ENCODE measurements around the gene RNF2. TPM values are rescaled to one million over a fixed set of nuclear protein-coding genes. Genes with fewer than 3 reads are reported as not detected.

RNF2 gene
- total RNA-seq, 1 donor from 2014 or later: 17.1 TPM

- H3K36me3 ChIP-seq (ENCODE audit: control insufficient read depth, insufficient read depth, low read length): no peaks in the 10 kb centered on the region
- DNase-seq (ENCODE audit: low read depth): no peak
- no peaks in the 10 kb centered on the region for H3K27me3 ChIP-seq (ENCODE audit: control insufficient read depth, insufficient read depth, low read length)
- no peak for TF ChIP-seq CTCF (IDR thresholded peaks at IDR 0.05; ENCODE audit: insufficient read depth, low read length, poor library complexity, severe bottlenecking)
- no peak overlapping the region for H3K4me3 ChIP-seq (ENCODE audit: low read depth, low read length)
Observed at GRCh38 chr1:185129708-185130107, 84.3 kb downstream of the RNF2 start.

- no peaks in the 10 kb centered on the region for H3K27me3 ChIP-seq (ENCODE audit: control insufficient read depth, insufficient read depth, low read length)
Observed at GRCh38 chr1:185132534-185132933, 87.2 kb downstream of the RNF2 start.

GRCh38 chr1:185137896-185138545 is 92.7 kb downstream of the RNF2 start:
- TF ChIP-seq CTCF (IDR thresholded peaks at IDR 0.05; ENCODE audit: insufficient read depth, low read length, poor library complexity, severe bottlenecking): no peak
- Histone ChIP-seq H3K4me3 (ENCODE audit: low read depth, low read length) (no peak overlapping the region), H3K27me3 (ENCODE audit: control insufficient read depth, insufficient read depth, low read length) (no peaks in the 10 kb centered on the region), H3K36me3 (ENCODE audit: control insufficient read depth, insufficient read depth, low read length) (no peaks in the 10 kb centered on the region)
- DNase-seq (ENCODE audit: low read depth): no peak

More at GRCh38 chr1:185132534-185132933, 87.2 kb downstream of the RNF2 start:
- no peak overlapping the region for H3K4me3 ChIP-seq (ENCODE audit: low read depth, low read length)
- DNase-seq (ENCODE audit: low read depth): no peak
- no peaks in the 10 kb centered on the region for H3K36me3 ChIP-seq (ENCODE audit: control insufficient read depth, insufficient read depth, low read length)
- TF ChIP-seq CTCF (IDR thresholded peaks at IDR 0.05; ENCODE audit: insufficient read depth, low read length, poor library complexity, severe bottlenecking): no peak

GRCh38 chr1:185139246-185139645 is 93.9 kb downstream of the RNF2 start:
- no peak for TF ChIP-seq CTCF (IDR thresholded peaks at IDR 0.05; ENCODE audit: insufficient read depth, low read length, poor library complexity, severe bottlenecking)
- Histone ChIP-seq H3K36me3 (ENCODE audit: control insufficient read depth, insufficient read depth, low read length) (no peaks in the 10 kb centered on the region), H3K27me3 (ENCODE audit: control insufficient read depth, insufficient read depth, low read length) (no peaks in the 10 kb centered on the region)

GRCh38 chr1:185144233-185144632 is 98.9 kb downstream of the RNF2 start:
- DNase-seq (ENCODE audit: low read depth): no peak
- H3K27me3 ChIP-seq (ENCODE audit: control insufficient read depth, insufficient read depth, low read length): no peaks in the 10 kb centered on the region
- TF ChIP-seq CTCF (IDR thresholded peaks at IDR 0.05; ENCODE audit: insufficient read depth, low read length, poor library complexity, severe bottlenecking): no peak
- H3K36me3 ChIP-seq (ENCODE audit: control insufficient read depth, insufficient read depth, low read length): no peaks in the 10 kb centered on the region
- H3K4me3 ChIP-seq (ENCODE audit: low read depth, low read length): no peak overlapping the region

More at GRCh38 chr1:185139246-185139645, 93.9 kb downstream of the RNF2 start:
- H3K4me3 ChIP-seq (ENCODE audit: low read depth, low read length): no peak overlapping the region
- no peak for DNase-seq (ENCODE audit: low read depth)

GRCh38 chr1:185151215-185151614 is 105.9 kb downstream of the RNF2 start:
- TF ChIP-seq CTCF (IDR thresholded peaks at IDR 0.05; ENCODE audit: insufficient read depth, low read length, poor library complexity, severe bottlenecking): no peak
- Histone ChIP-seq H3K36me3 (ENCODE audit: control insufficient read depth, insufficient read depth, low read length) (no peaks in the 10 kb centered on the region), H3K27me3 (ENCODE audit: control insufficient read depth, insufficient read depth, low read length) (no peaks in the 10 kb centered on the region), H3K4me3 (ENCODE audit: low read depth, low read length) (no peak overlapping the region)
- no peak for DNase-seq (ENCODE audit: low read depth)

All from kidney epithelial cell (primary cell).